Osteoblast (primary cell): ENCODE results near the gene MXD3. TPM values are rescaled to one million over a fixed set of nuclear protein-coding genes. Genes with fewer than 3 reads are reported as not detected.

Source experiments
- DNase-seq: peaks from one replicate; pipeline ENCODE4 v3.0.0; 2011; ENCODE audit warnings: low spot score, mixed read lengths; ENCODE audit not compliant: insufficient read length; ENCODE audit errors: missing footprints
- H2AFZ ChIP-seq: 2 replicates; pipeline ENCODE4 v1.6.0; 2011; ENCODE audit warnings: mild to moderate bottlenecking, low read length
- H3K27ac ChIP-seq: 2 replicates; pipeline ENCODE4 v1.5.1; 2011; ENCODE audit warnings: mild to moderate bottlenecking, low read depth, low read length, moderate library complexity
- H3K27me3 ChIP-seq: 2 replicates; pipeline ENCODE4 v1.6.0; 2012; ENCODE audit warnings: mild to moderate bottlenecking, control low read depth, inconsistent platforms, low read length, moderate library complexity; ENCODE audit not compliant: insufficient read depth
- H3K36me3 ChIP-seq: 2 replicates; pipeline ENCODE4 v1.5.1; 2011; ENCODE audit warnings: mild to moderate bottlenecking, low read length, control low read depth, moderate library complexity; ENCODE audit not compliant: insufficient read depth
- H3K4me1 ChIP-seq: 2 replicates; pipeline ENCODE4 v1.5.1; 2011; ENCODE audit warnings: mild to moderate bottlenecking, low read length, control low read depth, moderate library complexity; ENCODE audit not compliant: insufficient read depth
- H3K4me2 ChIP-seq: 2 replicates; pipeline ENCODE4 v1.6.0; 2011; ENCODE audit warnings: mild to moderate bottlenecking, low read length; ENCODE audit not compliant: insufficient read depth
- H3K4me3 ChIP-seq: fragments of 200-600 bp; sonication (generic); 3 replicates; pipeline ENCODE4 v1.5.1; 2012; ENCODE audit warnings: mild to moderate bottlenecking, low read length, inconsistent platforms; ENCODE audit not compliant: insufficient read depth
- H3K79me2 ChIP-seq: 2 replicates; pipeline ENCODE4 v1.6.0; 2012; ENCODE audit warnings: mild to moderate bottlenecking, low read length, control low read depth, inconsistent platforms; ENCODE audit not compliant: insufficient read depth
- H3K9me3 ChIP-seq: 2 replicates; pipeline ENCODE4 v1.5.1; 2011; ENCODE audit warnings: low read depth, low read length, control low read depth
- H4K20me1 ChIP-seq: 2 replicates; pipeline ENCODE4 v1.6.0; 2012; ENCODE audit warnings: mild to moderate bottlenecking, low read length, control low read depth; ENCODE audit not compliant: insufficient read depth
- total RNA-seq: library from RNA; depleted of rRNA; stranded (reverse); fragments of >200 nt; gene quantifications from 2 replicates; pipeline ENCODE4 v1.2.3, GENCODE V29; 2012
- TF ChIP-seq, protein P1 (sequence below): IDR thresholded peaks from 2 replicates; pipeline ENCODE4 v1.5.1; 2011; ENCODE audit warnings: mild to moderate bottlenecking, low read depth, low read length, moderate library complexity; ENCODE audit errors: extremely low read depth

MXD3 gene
- total RNA-seq, 1 donor: 3.3 TPM

DNA sequence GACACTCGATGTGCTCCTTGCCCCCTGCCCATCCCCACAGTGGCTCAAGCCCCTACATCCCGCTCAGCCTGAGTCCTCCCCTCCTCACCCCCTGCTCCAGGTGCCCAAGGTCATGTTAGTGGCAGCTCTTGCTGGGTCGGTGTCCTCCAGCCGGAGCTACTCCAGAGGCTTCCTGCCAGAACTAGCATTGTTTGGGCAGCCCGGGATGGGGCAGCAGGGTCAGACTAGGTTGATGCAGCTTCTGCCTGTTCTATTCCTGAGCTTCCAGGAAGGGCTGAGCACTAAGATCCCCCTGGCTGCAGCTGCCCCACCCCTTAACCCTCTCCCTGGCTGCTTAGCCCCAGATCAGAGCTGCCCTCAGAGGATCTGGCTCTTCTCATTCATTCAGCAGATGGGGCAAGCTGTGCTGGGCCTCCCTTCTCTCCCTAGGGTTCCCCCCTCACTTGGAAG lies 46.7 kb upstream of the MXD3 start:
- Histone ChIP-seq H2AFZ (no peak overlapping the region), H3K9me3 (no peaks in the 10 kb centered on the region), H3K79me2 (no peaks in the 10 kb centered on the region), H3K27me3 (peaks cover 10% of the 10 kb centered on the region), H3K4me1 (peaks cover 10% of the 10 kb centered on the region), H3K27ac (no peak overlapping the region), H3K36me3 (no peaks in the 10 kb centered on the region), H3K4me3 (peak overlapping the region; percentile 59), H3K4me2 (peak overlapping the region; percentile 67), H4K20me1 (no peaks in the 10 kb centered on the region)
- DNase-seq: peak; percentile 32
- TF ChIP-seq, protein P1, sequence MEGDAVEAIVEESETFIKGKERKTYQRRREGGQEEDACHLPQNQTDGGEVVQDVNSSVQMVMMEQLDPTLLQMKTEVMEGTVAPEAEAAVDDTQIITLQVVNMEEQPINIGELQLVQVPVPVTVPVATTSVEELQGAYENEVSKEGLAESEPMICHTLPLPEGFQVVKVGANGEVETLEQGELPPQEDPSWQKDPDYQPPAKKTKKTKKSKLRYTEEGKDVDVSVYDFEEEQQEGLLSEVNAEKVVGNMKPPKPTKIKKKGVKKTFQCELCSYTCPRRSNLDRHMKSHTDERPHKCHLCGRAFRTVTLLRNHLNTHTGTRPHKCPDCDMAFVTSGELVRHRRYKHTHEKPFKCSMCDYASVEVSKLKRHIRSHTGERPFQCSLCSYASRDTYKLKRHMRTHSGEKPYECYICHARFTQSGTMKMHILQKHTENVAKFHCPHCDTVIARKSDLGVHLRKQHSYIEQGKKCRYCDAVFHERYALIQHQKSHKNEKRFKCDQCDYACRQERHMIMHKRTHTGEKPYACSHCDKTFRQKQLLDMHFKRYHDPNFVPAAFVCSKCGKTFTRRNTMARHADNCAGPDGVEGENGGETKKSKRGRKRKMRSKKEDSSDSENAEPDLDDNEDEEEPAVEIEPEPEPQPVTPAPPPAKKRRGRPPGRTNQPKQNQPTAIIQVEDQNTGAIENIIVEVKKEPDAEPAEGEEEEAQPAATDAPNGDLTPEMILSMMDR: no peak

DNA sequence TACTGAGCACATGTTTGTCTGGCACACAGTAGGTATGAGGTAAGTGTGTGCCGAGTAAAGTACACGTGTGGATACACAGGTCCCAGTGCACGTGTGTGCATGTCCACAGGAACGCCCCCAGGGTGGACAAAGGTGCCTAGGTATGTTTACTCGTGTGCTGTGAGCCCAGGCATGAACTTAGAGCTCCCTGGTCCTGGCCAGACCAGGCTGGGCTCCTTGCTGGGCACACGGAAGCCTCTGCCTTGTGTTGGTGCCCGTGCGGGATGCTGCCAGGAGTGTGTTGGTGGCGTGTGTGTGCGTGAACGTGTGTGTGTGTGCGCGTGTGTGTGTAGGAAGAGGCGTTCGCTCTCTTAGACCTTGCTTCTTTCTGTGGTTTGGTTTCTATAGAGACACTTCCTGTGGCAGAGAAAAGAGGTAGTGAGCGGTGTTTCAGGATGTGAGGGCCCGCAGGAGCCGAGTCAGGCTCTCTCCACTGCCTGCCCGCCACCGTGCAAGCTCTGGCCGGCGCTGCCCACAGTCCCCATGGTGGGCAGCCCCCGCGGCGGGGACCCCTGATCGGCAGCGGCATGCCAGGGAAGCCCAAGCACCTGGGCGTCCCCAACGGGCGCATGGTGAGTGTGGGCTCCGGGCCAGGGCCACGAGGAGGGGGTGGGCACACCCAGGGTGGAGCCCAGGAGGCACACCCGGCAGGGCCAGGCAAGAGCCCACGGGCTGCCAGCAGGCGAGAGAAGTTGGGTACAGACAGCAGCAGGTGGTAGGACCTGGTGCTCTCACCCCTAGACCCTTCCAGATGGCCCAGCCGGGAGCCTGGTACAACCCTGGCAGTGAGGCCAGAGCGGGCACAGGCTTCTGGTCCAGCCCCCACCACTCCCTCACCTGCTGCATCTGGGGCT lies 46.0 kb upstream of the MXD3 start, which contains the start of gene RGS14:
Gene RGS14, plus strand, starts transcription at position 466 of the 893 bp plus-strand sequence. Its CDS starts 101 bp downstream, at position 567.
- H3K4me1 ChIP-seq: peaks cover 8% of the 10 kb centered on the region
- H2AFZ ChIP-seq: peak within 1 kb of the TSS; percentile 77
- H3K27me3 ChIP-seq: peaks cover 10% of the 10 kb centered on the region
- H4K20me1 ChIP-seq: no peaks in the 10 kb centered on the region
- H3K9me3 ChIP-seq: no peaks in the 10 kb centered on the region
- no peak within 1 kb of the TSS for H3K27ac ChIP-seq
- peak within 1 kb of the TSS; percentile 67 for H3K4me2 ChIP-seq
- no peaks in the 10 kb centered on the region for H3K36me3 ChIP-seq
- peak within 1 kb of the TSS; percentile 59 for H3K4me3 ChIP-seq
- peak; percentile 93 for DNase-seq
- TF ChIP-seq, protein P1: no peak
- H3K79me2 ChIP-seq: no peaks in the 10 kb centered on the region

DNA sequence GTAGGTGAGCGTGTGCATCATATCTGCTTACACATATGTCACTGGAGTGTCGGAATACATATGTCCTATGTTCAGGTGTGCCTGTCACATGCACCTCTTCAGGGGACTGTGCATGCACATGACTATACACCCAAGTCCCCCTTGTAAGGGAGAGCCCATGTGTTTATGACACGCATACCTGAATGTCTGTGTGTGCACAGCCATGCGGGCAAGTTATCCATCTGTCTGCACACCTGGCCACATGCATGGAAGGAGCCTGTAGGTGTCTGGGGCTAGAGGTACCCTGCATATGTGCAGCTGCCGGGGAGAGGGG lies 45.4 kb upstream of the MXD3 start:
- Histone ChIP-seq H3K27ac (no peak overlapping the region), H4K20me1 (no peaks in the 10 kb centered on the region), H3K4me2 (no peak overlapping the region), H3K27me3 (peaks cover 10% of the 10 kb centered on the region), H3K4me3 (no peak overlapping the region), H3K79me2 (no peaks in the 10 kb centered on the region), H3K4me1 (peaks cover 8% of the 10 kb centered on the region), H3K36me3 (no peaks in the 10 kb centered on the region), H3K9me3 (no peaks in the 10 kb centered on the region), H2AFZ (no peak overlapping the region)
- TF ChIP-seq, protein P1: no peak
- no peak for DNase-seq

DNA sequence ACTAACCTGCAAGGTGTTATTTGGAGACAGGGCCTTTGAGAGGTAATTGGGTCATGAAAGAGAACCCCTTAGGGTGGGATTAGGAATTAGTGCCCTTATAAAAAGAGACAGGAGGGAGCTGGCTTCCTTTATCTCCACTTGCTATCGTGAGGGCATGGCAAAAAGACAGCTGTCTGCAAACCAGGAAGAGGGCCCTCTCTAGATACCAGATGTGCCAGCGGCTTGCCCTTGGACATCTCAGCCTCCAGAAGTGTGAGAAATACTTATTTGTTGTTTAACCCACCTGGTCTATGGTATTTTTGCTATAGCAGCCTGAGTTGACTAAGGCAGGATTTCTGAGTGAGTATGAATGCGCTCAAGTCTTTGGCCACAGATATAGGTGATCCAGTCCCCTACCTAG lies 45.0 kb upstream of the MXD3 start:
- Histone ChIP-seq H4K20me1 (no peaks in the 10 kb centered on the region), H3K9me3 (no peaks in the 10 kb centered on the region), H3K4me1 (peaks cover 10% of the 10 kb centered on the region), H3K4me2 (no peak overlapping the region), H3K4me3 (no peak overlapping the region), H3K27me3 (peaks cover 10% of the 10 kb centered on the region), H3K27ac (no peak overlapping the region), H3K36me3 (no peaks in the 10 kb centered on the region), H3K79me2 (no peaks in the 10 kb centered on the region), H2AFZ (no peak overlapping the region)
- TF ChIP-seq, protein P1: no peak
- DNase-seq: no peak
